ENCODE measurements around the gene ZFHX3.

- TF ChIP-seq CTCF (conservative IDR thresholded peaks at IDR 0.05): no peak
- no peak for TF ChIP-seq ZFX (IDR thresholded peaks at IDR 0.05)
Measured at GRCh38 chr16:72970656-72971055, 77.3 kb downstream of the ZFHX3 start.

Data from C4-2B (cell line).